ENCODE measurements around the gene FAM177B. TPM values are rescaled to one million over a fixed set of nuclear protein-coding genes. Genes with fewer than 3 reads are reported as not detected.

FAM177B gene
- total and polyA plus RNA-seq, 2 experiments from 2014 or later, result not detected

DNA sequence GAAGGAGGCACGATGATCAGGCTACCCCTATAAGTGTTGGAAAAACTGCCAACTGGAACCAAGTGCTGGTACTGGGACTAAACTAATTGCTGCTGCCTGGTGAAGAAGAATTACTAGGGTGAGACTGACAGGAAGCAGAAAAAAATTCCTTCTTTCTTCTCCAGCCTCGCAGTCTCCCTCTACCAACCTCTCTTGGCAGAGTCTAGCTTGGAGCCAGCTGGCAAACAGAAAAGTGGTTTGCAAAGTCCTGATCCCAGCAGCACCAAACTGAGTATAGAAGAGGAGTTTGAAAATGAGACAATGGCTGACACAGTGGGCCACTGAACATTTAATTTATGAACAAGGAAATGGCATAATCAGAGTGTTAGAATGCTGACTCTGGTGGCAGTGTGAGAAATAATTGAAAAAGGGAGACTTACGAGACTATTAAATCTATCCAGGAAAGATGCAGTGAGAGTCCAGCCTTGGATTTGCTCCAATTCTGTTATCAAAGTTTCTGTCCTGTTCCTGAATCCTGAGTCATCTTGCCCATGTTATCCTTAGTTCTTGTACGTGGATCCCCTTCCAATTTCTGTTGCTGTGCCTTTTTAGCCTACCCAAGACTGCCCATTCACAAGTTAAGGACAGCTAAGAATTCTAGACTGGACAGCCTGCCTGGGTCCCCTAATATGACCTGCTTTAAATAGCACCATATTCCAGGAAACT lies 54.2 kb downstream of the FAM177B start (continued):
- TF ChIP-seq, protein P1, sequence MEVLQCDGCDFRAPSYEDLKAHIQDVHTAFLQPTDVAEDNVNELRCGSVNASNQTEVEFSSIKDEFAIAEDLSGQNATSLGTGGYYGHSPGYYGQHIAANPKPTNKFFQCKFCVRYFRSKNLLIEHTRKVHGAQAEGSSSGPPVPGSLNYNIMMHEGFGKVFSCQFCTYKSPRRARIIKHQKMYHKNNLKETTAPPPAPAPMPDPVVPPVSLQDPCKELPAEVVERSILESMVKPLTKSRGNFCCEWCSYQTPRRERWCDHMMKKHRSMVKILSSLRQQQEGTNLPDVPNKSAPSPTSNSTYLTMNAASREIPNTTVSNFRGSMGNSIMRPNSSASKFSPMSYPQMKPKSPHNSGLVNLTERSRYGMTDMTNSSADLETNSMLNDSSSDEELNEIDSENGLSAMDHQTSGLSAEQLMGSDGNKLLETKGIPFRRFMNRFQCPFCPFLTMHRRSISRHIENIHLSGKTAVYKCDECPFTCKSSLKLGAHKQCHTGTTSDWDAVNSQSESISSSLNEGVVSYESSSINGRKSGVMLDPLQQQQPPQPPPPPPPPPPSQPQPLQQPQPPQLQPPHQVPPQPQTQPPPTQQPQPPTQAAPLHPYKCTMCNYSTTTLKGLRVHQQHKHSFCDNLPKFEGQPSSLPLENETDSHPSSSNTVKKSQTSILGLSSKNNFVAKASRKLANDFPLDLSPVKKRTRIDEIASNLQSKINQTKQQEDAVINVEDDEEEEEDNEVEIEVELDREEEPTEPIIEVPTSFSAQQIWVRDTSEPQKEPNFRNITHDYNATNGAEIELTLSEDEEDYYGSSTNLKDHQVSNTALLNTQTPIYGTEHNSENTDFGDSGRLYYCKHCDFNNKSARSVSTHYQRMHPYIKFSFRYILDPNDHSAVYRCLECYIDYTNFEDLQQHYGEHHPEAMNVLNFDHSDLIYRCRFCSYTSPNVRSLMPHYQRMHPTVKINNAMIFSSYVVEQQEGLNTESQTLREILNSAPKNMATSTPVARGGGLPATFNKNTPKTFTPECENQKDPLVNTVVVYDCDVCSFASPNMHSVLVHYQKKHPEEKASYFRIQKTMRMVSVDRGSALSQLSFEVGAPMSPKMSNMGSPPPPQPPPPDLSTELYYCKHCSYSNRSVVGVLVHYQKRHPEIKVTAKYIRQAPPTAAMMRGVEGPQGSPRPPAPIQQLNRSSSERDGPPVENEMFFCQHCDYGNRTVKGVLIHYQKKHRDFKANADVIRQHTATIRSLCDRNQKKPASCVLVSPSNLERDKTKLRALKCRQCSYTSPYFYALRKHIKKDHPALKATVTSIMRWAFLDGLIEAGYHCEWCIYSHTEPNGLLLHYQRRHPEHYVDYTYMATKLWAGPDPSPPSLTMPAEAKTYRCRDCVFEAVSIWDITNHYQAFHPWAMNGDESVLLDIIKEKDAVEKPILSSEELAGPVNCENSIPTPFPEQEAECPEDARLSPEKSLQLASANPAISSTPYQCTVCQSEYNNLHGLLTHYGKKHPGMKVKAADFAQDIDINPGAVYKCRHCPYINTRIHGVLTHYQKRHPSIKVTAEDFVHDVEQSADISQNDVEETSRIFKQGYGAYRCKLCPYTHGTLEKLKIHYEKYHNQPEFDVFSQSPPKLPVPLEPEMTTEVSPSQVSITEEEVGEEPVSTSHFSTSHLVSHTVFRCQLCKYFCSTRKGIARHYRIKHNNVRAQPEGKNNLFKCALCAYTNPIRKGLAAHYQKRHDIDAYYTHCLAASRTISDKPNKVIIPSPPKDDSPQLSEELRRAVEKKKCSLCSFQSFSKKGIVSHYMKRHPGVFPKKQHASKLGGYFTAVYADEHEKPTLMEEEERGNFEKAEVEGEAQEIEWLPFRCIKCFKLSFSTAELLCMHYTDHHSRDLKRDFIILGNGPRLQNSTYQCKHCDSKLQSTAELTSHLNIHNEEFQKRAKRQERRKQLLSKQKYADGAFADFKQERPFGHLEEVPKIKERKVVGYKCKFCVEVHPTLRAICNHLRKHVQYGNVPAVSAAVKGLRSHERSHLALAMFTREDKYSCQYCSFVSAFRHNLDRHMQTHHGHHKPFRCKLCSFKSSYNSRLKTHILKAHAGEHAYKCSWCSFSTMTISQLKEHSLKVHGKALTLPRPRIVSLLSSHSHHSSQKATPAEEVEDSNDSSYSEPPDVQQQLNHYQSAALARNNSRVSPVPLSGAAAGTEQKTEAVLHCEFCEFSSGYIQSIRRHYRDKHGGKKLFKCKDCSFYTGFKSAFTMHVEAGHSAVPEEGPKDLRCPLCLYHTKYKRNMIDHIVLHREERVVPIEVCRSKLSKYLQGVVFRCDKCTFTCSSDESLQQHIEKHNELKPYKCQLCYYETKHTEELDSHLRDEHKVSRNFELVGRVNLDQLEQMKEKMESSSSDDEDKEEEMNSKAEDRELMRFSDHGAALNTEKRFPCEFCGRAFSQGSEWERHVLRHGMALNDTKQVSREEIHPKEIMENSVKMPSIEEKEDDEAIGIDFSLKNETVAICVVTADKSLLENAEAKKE (CRISPR knock-in tag; IDR thresholded peaks at IDR 0.05), result no peak
- TF ChIP-seq, protein P2, sequence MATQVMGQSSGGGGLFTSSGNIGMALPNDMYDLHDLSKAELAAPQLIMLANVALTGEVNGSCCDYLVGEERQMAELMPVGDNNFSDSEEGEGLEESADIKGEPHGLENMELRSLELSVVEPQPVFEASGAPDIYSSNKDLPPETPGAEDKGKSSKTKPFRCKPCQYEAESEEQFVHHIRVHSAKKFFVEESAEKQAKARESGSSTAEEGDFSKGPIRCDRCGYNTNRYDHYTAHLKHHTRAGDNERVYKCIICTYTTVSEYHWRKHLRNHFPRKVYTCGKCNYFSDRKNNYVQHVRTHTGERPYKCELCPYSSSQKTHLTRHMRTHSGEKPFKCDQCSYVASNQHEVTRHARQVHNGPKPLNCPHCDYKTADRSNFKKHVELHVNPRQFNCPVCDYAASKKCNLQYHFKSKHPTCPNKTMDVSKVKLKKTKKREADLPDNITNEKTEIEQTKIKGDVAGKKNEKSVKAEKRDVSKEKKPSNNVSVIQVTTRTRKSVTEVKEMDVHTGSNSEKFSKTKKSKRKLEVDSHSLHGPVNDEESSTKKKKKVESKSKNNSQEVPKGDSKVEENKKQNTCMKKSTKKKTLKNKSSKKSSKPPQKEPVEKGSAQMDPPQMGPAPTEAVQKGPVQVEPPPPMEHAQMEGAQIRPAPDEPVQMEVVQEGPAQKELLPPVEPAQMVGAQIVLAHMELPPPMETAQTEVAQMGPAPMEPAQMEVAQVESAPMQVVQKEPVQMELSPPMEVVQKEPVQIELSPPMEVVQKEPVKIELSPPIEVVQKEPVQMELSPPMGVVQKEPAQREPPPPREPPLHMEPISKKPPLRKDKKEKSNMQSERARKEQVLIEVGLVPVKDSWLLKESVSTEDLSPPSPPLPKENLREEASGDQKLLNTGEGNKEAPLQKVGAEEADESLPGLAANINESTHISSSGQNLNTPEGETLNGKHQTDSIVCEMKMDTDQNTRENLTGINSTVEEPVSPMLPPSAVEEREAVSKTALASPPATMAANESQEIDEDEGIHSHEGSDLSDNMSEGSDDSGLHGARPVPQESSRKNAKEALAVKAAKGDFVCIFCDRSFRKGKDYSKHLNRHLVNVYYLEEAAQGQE (IDR thresholded peaks at IDR 0.05; ENCODE audit: unreplicated experiment), result no peak
- TF ChIP-seq, protein P3, sequence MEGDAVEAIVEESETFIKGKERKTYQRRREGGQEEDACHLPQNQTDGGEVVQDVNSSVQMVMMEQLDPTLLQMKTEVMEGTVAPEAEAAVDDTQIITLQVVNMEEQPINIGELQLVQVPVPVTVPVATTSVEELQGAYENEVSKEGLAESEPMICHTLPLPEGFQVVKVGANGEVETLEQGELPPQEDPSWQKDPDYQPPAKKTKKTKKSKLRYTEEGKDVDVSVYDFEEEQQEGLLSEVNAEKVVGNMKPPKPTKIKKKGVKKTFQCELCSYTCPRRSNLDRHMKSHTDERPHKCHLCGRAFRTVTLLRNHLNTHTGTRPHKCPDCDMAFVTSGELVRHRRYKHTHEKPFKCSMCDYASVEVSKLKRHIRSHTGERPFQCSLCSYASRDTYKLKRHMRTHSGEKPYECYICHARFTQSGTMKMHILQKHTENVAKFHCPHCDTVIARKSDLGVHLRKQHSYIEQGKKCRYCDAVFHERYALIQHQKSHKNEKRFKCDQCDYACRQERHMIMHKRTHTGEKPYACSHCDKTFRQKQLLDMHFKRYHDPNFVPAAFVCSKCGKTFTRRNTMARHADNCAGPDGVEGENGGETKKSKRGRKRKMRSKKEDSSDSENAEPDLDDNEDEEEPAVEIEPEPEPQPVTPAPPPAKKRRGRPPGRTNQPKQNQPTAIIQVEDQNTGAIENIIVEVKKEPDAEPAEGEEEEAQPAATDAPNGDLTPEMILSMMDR (conservative IDR thresholded peaks at IDR 0.05; ENCODE audit: low read depth in 2 of 2), result no peak
- TF ChIP-seq JUNB (IDR thresholded peaks at IDR 0.05; ENCODE audit: unreplicated experiment), result no peak

All from GM23338 (cell line).